Kidney tubule cell (primary cell): ENCODE results near the gene OSBPL3.

Experiments used
- DNase-seq: peaks from one replicate; pipeline ENCODE4 v3.0.0-alpha.2; 2018; ENCODE audit warnings: low spot score

OSBPL3 gene

DNA sequence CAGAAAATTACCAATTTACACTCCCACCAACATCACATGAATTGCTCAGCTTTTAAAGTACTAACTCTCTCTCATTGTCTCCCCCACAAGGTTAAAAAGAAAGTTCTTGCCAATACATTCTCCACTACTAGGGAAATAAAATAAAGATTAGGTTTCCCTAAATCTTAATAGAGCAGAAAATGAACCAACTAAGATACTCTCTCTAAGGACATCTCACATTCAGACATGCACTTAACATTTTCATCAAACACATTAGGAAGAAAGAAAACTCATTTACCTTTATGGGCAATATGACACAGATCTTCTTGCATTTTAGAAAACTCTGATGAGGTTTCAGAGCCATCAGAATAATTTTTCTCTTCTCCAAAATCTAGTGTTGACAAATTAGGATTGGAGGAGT, 118.6 kb downstream of the OSBPL3 start:
- no peak for DNase-seq

DNA sequence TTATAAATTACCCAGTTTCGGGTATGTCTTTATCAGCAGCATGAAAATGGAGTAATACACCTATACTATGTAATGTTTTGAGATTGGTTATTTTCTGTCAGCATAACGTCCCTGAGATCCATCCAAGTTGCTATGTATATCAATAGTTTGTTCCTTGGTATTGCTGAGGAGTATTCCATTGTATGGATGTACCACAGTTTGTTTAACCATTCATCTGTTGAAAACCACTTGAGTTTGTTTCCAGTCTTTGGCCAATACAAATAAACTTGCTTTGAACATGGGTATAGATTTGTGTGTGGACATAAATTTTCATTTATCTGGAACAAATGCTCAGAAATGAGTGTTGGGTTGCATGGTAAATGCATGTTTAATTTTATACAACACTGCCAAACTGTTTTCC, 119.4 kb downstream of the OSBPL3 start:
- DNase-seq = no peak

DNA sequence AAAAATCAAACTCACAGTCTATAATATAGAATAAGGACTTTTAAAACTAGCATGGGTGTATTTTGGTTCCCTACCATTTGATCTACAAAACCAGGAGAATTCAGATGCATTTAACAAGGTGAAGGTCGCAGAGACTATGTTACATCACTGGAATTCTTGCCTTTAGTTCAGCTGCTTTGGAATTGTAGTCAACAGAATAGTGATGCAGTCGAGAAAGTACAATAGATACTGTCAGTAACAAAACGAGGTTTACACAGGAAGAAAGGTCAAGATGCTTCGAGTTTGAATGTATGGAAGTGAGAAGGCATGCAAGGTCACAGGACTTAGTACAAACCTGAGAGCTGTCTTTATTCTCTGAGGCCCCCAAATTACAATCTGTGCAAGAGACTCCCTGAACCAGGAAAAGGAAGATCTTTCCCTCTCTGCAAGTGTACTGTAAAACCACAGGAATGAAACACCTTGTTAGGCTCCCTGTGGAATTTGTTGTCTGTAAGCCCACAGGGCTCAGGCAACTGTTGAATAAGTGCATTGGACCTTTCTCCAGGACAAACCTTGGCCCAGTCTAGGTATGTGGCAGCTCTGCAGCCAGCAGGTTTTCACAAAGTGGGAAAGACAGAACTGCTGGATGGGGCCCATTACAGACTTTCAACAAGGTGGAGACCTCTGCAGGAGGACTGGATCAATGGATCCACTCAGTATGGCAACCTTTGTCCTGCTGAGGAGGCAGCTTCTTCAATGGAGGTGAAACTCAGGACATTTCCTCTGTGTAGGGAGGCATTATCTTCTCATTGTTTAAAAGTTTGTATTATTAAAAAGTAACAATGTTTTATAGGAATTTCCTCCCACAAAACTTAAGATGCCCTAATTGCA, 121.6 kb downstream of the OSBPL3 start:
- DNase-seq = peak; percentile 54

DNA sequence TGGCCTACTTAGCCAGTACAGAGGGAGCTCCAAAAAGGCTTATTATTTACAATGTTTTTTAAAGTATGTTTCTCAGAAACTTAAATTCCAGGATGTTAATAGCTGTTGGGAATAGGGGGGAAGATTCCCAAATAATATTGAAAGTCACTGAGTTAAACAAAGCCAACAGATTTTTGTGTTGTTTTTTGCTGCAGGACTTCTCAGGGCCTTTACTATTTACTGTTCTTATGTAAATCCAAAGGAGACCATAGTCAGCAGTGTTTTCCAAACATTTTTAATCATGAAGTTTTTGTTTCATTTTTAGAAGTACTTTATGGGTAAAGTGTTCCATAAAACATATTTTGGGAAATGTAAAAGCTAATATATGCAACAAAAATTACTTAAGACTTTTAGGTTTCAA, 122.4 kb downstream of the OSBPL3 start:
- DNase-seq = no peak

DNA sequence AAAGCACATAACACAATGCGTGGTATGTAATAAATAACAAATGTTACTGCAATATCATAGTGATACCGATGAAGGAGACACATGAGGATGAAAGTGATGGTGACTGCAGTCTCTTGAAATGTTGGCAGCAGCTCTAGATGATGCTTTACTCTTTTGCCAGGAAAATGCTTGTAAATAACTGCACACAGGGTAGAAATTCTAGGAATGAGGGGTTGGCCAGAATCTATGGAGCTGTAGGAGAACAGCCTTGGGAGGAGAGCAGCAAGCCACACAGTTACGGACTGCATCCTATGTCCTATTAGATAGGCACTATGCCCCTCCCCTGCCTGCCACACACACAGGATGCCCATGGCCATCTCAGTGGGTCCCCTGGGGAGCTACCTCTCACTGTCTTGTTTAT, 125.1 kb downstream of the OSBPL3 start:
- DNase-seq = no peak

DNA sequence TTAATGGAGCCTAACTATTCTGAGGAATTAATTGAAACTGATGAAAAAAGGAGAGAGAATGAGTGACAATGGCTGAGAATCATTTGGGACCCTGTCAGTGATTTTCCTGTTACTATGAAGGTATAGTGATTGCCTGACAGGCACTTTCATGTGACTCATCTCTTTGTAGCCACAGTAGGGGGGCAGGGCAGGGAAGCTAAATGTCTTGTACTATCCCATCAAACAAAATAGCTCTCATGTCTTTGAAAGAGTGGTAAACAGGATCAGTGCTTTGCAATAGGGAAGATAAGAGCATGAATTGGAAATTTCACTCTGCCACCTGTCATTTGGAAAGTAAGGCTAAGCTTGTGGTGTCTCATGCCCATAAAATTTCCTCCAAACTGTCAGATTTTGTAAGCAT, 128.2 kb downstream of the OSBPL3 start:
- DNase-seq = peak; percentile 56

DNA sequence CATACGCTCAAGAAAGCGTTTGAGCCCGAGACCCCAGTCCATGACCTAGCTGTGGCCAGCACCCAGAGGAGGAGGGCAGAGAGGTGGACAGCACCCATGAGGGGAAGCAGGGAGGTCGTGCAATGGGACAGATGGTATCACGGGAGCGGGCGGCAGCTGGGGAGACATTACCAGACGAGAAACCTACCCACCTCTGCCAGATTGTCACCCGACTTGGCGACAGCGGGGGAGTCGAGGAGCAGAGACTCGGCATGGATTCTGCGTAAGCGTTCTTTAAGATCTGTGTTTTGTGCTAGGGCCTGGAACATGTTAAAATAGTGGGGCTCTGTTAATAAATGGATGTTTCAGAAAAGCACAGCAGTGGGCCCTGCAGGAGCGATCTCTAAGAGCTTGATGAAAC, 131.1 kb downstream of the OSBPL3 start:
- DNase-seq = no peak

DNA sequence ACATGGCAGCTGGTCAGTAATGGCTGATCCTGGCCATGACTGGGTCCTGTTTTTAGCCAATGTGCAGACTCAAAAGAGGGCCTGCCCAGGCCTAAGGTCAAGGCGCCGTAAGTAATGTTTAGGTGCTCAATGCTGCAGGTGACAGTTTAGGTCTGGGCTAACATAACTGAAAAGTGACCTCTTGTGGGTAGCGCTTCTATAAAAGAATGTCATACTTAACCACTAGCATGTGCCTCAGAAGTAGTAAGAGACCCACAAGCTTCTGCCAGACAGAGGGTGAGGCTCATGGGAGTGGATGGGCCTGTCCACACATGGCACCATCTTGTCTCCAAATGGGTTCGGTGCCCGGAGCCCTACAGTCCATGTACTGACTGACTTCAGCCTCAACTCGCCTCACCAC, 132.2 kb downstream of the OSBPL3 start:
- DNase-seq = no peak

DNA sequence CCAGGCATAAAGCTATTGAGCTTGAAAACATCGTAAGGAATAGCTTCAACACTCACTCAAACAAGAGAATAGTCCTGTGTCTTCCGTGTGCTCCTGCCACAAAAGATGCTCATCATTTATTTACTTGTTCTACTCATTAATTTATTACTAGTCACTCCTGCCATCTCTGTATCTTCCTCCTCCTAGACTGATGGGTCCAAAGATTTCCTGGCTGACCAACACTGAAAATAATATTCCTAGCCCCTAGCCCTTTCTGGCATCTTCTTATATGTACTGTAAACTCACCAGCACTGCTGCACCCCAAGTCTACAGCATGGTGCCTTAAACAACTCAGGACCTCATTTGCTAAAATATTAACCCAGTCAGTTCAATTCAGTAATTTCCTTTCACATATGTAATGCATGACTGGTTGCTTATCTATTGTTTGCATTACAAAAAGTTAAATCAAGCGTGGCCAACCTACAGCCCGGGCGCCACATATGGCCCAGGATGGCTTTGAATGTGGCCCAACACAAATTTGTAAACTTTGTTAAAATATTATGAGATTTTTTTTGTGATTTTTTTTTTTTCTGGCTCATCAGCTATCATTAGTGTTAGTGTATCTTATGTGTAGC, 136.1 kb downstream of the OSBPL3 start:
- DNase-seq = no peak

DNA sequence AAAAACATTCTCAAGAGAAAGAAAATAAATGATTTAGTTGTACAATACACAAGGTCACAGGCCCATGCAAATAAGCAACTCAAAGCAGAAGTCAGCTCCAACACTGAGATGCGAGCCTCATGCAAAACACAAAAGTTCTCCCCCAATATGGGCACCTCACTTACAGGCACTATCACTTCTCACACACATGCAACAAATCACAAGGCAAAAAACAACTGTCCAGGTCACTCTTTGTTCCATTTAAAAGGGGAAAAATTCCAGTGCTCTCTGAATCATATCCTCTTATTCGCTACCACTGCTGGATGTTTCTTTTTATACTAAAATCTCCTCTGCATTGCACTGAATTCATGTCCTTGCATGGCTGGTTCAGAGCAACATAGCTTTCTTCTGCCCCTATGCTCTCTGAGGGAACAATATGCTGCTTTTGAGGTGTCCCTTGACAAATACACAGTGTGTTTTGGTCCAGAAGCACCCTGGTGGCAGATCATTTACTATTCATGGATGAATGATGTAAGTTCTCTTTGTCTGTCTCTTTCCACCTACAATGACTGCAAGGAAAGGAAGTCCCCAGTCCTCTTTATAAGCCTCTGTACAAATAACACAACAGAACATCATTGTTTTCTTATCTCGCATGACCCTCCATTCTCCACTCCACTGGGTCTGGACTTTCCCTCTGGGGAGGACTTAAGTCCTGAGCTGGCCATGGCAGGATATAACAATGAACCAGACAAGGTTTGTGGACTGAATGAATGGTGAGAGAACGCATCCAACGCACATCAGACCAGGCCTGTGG, 137.3 kb downstream of the OSBPL3 start:
- peak; percentile 93 for DNase-seq

DNA sequence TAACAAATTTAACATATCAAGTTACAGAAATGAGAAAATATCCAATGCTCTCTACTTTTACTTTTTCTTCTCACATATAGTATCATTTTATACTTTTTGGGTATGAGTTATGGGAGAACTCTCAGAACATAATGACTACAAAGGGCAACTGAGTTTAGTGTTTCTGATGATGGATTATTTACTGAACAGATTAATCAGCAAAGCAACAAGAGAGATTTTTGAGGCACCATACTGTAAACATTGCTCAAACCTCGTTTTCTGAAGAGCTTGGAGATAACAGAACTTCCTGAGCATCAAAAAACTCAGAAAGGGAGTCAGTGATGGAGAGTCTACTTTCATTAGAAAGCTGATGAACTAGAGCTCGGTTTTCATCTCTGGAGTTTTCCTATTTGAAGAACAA, 137.9 kb downstream of the OSBPL3 start:
- no peak for DNase-seq

DNA sequence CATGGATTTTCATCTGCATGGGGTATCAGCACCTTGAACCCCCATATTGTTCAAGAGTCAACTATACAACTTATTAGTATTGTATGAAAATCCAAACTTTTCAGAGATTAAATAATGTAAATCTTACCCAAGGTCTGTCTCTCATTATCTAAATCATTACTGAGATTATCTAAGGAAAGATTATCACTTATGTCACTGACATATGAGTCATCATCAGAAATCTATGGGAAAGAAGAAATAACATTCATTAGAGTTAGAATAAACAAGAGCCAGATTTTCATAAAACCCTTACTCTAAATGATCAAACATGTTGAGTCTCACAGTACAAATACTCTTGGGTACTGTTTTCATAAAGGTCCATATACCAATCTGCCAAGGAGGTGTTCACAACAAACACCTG, 139.4 kb downstream of the OSBPL3 start:
- DNase-seq = no peak

DNA sequence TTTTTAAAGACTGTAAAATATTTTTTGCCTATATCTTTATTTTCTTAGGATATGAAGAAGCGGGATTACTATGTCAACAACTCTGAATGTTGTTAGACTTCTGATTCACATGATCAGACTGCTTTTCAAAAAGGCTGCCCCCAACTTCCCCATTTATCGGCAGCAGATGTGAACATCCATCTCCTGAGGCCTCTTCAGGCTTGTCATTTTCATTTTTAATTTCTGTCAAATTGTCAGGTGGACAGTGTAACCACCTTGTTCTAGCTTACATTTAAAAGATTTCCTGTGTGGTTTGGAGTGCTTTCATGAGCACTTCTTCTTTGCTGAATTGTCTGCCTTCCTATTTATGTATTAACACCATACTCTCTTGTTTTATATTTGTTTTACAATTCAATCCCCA, 143.9 kb downstream of the OSBPL3 start:
- DNase-seq = no peak

DNA sequence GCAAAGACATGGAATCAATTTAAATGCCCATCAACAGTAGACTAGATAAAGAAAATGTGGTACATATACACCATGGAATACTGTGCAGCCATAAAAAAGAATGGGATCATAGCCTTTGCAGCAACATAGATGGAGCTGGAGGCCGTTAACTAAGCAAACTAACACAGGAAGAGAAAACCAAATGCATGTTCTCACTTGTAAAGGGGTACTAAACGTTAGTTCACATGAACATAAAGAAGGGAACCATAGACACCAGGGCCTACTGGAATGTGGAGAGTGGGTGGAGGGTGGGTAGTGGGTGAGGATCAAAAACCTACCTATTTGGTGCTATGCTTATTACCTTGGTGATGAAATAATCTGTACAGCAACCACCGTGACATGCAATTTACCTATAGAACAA, 144.3 kb downstream of the OSBPL3 start:
- no peak for DNase-seq

DNA sequence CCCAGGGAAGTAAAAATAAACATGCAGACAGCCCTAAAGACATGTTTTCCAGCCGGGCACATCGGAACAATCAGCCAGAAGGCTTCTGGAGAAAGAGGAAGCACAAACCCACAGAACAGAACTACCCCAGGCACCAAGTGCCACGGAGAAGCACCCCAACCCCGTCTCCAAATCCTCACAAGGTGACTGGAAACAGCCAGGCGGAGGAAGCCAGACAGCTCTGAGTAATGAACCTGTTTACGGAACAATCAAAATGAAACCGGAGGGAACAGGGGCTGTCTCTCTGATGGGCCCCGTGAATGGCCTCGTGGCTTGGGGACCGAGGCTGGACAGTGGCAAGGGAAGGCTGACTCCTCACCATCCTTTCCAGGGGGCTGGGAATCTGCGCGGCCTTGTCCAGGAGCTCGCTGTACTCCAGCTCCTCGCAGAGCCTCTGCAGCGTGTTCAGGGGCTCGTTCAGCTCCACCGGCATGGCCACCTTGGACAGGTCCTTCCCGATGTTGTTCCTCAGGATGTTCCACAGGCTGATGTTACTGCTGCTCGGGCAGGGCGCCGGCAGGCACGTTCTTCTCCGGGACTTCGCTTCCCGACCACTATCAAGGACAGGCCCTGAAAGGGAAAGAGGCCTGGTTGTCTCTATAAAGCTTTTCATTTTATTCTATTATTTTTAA, 145.7 kb downstream of the OSBPL3 start:
- DNase-seq = no peak

DNA sequence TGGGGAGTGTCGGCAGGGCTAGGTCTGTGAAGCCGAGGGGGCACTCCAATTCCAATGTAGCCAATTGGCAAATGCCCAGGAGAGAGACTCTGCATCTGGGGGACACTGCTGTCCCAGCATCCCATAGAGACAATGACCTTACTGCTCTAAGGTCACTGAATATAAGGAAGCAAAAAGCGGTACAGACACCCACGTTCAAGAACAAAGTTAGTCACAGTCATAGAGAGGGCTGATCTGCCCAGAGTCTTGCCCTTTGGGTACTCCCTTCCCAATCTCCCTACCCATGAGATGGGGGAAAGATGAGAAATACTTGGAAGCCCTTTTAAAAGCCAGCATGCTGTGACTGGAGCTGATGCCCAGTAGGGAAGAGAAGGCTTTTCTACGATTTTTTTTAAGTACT, 146.4 kb downstream of the OSBPL3 start:
- DNase-seq = no peak

DNA sequence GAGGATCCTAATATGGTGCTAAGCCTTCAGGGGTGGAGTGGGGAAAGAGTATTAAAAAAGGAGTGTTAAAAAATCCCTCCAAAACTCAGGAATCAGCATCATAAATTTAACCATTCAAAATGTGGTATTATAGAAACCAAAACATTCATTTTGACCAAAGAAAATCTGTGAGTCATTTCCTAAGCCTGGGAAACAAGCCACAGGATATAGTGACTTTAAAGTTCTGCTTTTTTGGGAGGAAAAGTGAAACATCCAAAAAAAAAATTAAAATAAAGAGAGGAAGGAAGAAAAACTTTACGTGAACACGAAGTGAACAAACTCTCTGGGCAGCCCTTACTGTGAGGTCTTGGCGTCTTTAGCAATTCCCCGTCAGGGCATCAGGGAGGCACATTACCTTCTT, 148.7 kb downstream of the OSBPL3 start:
- no peak for DNase-seq

DNA sequence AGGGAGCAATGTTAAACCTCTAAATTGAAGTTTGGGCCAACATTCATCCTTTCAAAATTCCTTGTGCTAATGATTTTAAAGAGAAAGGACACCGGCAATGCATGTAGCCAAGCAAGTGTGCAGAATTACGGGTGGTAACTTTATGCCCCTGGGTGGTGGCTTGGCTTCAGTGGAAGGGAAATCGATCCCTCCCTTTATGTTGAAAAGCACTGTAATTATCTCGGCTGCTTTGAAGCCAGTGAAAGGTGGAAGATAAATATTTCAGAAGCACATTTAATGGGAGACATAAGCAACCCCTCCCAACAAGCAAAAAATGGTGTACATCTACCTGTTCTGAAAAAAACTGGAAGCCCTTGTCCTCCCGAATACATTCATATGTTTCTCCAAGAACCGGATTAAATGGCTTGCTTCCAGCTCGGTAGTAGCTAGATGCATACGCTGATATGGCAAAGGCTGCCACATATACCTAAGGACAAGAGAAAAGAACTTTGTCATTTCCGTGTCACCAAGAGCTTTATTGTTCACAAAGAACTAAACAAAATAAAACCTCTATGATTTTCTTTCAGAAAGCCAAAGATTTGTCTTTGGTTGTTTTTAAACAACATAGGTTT, 149.4 kb downstream of the OSBPL3 start:
- no peak for DNase-seq

DNA sequence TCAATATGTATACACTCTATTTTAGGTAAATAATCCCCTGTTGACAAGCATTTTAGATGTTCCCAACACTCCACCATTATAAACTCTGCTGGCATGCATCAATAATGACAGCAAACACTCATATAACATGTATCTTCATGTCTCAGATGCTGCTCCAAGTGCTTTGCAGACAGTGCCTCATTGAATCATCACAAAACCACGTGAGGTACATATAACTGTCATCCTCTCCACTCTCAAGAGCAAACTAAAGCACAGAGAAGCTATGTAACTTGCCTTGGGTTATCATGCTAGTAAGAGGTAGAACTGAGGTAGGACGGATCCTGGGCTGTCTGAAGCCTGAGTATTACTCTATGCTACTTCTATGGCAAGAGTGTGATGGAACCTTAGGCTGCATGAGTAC, 150.2 kb downstream of the OSBPL3 start:
- no peak for DNase-seq

DNA sequence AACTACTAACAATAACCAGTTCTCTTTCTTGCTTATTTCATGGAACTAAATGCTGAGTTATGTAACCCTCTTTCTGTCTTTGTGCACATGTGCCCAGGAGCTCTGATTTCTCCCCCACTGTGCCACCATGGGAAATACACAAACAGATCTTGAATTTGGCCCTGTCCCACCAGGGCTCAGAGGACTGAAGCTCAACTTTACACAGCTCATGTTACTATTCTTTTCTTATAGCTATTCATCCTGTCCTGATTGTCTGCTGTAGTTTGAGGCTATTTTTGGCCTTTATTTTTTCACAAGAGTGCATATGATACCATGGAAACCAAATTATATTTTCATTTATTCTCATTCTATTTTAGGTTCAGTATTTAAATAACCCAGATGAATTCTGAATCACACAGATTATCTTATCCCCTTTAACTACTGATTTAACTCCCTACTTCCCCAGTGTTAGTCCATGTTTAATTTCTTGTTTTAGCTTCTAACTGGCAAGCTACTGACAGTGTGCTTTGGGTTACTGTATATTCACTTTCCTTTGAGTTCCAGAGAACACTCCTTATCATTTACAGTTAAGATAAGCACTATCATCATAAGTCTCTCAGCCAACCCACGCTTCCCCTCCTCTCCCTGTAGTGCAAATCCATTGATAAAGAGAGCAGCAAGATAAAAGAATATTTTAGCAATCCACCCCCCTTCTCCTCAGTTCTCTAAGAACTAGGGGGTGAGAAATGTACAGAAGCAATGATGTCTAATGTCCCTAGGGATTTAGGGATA, 150.9 kb downstream of the OSBPL3 start:
- DNase-seq = no peak

DNA sequence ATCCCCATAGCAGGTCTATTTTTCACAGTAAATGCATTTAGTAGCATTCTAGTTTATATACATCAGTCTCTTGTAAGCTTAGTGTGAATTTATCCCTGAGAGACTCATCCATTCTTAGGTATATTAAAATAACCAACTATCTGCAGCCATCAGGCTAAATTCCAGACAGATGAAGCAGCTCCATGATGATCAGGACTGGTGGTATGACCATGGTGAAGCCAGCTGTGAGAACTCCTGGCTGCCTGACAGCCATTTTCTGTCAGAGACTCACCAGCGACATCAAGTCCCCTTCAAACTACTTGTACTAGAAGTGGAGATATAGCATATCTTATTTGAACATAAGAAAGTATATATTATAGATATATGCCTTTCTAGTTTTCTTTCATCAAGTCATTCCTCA, 152.4 kb downstream of the OSBPL3 start:
- DNase-seq = peak; percentile 49
